Fibroblast of mammary gland (primary cell): Measurements from ENCODE around the gene CADM4.

Experiments
- DNase-seq: peaks from one replicate; pipeline ENCODE4 v3.0.0-alpha.2; 2010; ENCODE audit warnings: low read depth
- H3K4me3 ChIP-seq: 2 replicates; pipeline ENCODE4 v1.5.1; 2011; ENCODE audit warnings: low read depth, mild to moderate bottlenecking, low read length, moderate library complexity; ENCODE audit not compliant: control insufficient read depth
- CTCF ChIP-seq: conservative IDR thresholded peaks from 2 replicates; pipeline ENCODE4 v1.5.1; 2011; ENCODE audit warnings: low read depth, low read length, inconsistent platforms; ENCODE audit not compliant: control insufficient read depth, insufficient read depth

Gene CADM4

DNA sequence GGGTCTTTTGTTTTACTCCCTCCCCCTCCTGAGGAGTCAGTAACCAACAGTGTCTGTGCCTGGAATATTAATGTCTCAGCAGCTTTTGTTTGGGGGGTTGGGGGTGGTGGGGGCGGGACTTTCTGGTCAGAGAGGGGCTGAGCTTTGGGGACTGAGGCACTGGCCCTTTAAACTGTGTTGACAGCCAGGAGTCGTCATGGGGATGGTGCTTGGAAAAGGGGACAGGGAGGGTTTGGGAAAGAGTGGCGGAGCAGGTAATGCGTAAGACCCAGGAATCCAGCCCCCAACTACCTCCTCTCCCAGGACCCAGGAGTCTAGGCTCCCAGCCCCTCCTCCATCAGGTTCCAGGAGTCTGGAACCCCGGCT is 5.2 kb downstream of the CADM4 start:
- H3K4me3 ChIP-seq: no peak overlapping the region
- no peak for DNase-seq
- no peak for TF ChIP-seq CTCF

GRCh38 chr19:43634068-43634467 is 5.6 kb downstream of the CADM4 start:
- DNase-seq: no peak
- no peak overlapping the region for H3K4me3 ChIP-seq
- TF ChIP-seq CTCF: no peak

DNA sequence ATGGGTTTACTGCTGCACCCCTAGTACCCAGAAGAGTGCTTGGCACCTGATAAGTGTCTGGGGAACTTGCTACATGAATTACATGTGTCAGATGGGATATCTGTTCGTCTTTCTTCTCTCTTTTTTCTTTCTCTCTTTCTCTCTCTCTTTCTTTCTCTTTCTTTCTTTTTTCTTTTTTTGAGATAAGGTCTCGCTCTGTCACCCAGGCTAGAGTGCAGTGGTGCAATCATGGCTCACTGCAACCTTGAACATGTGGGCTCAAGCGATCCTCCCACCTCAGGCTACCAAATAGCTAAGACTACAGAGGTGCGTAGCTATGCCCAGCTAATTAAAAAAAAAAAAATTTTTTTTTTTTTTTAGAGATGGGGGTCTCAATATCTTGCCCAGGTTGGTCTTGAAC is 6.1 kb downstream of the CADM4 start:
- TF ChIP-seq CTCF: no peak
- no peak overlapping the region for H3K4me3 ChIP-seq
- DNase-seq: no peak

GRCh38 chr19:43631491-43631890 is 8.2 kb downstream of the CADM4 start:
- no peak for DNase-seq
- no peak overlapping the region for H3K4me3 ChIP-seq
- no peak for TF ChIP-seq CTCF

GRCh38 chr19:43628646-43629326 is 10.9 kb downstream of the CADM4 start:
- no peak for DNase-seq
- no peak overlapping the region for H3K4me3 ChIP-seq
- TF ChIP-seq CTCF: no peak

DNA sequence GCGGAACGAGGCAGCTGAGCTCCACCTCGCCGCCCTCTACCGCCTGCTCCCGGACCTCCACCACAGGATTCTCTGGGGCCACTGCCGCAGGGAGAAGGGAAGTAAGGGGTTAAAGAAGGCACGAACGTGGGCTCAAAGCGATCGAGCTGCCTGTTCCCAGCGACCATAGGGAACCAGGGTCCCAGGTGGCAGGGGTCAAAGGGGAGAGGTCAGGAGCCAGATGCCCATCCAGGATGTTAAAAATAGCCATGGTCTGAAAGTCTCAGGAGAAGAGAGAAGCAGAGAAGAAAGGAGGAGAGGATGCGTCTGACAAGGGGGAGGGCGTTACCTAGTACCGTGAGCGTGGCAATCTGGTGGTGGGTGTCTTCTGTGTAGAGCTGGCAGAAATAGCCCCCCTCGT is 12.8 kb downstream of the CADM4 start:
- H3K4me3 ChIP-seq: no peak overlapping the region
- TF ChIP-seq CTCF: no peak
- DNase-seq: no peak

GRCh38 chr19:43625918-43626579 is 13.6 kb downstream of the CADM4 start:
- no peak for TF ChIP-seq CTCF
- peak; percentile 50 for DNase-seq
- no peak overlapping the region for H3K4me3 ChIP-seq
